Stimulated activated CD4-positive, alpha-beta T cell treated with anti-CD3 and anti-CD28 coated beads, Interleukin-12 subunit alpha, Interleukin-12 subunit beta, amount 100 ng/mL, for 24 hours (primary cell): Measurements from ENCODE around the gene FAR2.
A peak's percentile ranks its signal among the peaks of the same experiment; 100 is the strongest.
"Not testable (repeated sequence)": the region's sequence is repeated elsewhere in the genome, so short reads cannot be mapped to it uniquely, and the experiment has no call there.

Experiments used
- DNase-seq, 2 experiments: peaks; one replicate each; pipeline ENCODE4 v3.0.0-alpha.2; 2020; ENCODE audit warnings: low read depth in 2 of 2

Gene FAR2

GRCh38 chr12:29148911-29149690 lies at the start of gene FAR2:
Gene FAR2 (plus strand): TSS chr12:29149278. CDS start chr12:29270450, 121,172 bp downstream.
- DNase-seq, result peak in 1 of 2 experiments; percentile 45

GRCh38 chr12:29102741-29103140 lies 46.3 kb upstream of the FAR2 start:
- no peak for DNase-seq

- DNase-seq, result peak in 1 of 2 experiments; percentile 8
Measured at GRCh38 chr12:29103539-29103974, 45.5 kb upstream of the FAR2 start.

GRCh38 chr12:29104516-29104915 lies 44.6 kb upstream of the FAR2 start:
- DNase-seq, result no peak

- no peak for DNase-seq
Measured at GRCh38 chr12:29110506-29111442, 38.3 kb upstream of the FAR2 start.

- DNase-seq, result no peak
Measured at GRCh38 chr12:29113101-29113500, 36.0 kb upstream of the FAR2 start.

GRCh38 chr12:29116414-29116813 lies 32.7 kb upstream of the FAR2 start:
- no peak for DNase-seq

GRCh38 chr12:29131539-29131938 lies 17.5 kb upstream of the FAR2 start:
- DNase-seq, result no peak

- no peak for DNase-seq
Measured at GRCh38 chr12:29132316-29132715, 16.8 kb upstream of the FAR2 start.

- no peak for DNase-seq
Measured at GRCh38 chr12:29133181-29133580, 15.9 kb upstream of the FAR2 start.

GRCh38 chr12:29133680-29134079 lies 15.4 kb upstream of the FAR2 start:
- DNase-seq, result no peak

GRCh38 chr12:29138256-29138655 lies 10.8 kb upstream of the FAR2 start:
- DNase-seq, result not testable (repeated sequence)

- not testable (repeated sequence) for DNase-seq
Measured at GRCh38 chr12:29138855-29139254, 10.2 kb upstream of the FAR2 start.

GRCh38 chr12:29145372-29146170 lies 3.5 kb upstream of the FAR2 start:
- DNase-seq, result no peak

- DNase-seq, result no peak
Measured at GRCh38 chr12:29146196-29146595, 2.9 kb upstream of the FAR2 start.

- DNase-seq, result no peak
Measured at GRCh38 chr12:29147731-29148595, 1.1 kb upstream of the FAR2 start.

- DNase-seq, result peak in 1 of 2 experiments; percentile 5
Measured at GRCh38 chr12:29148596-29148910, 525 bp upstream of the FAR2 start.

GRCh38 chr12:29149691-29150281 lies 708 bp downstream of the FAR2 start:
- DNase-seq, result peak in 1 of 2 experiments; percentile 16

- no peak for DNase-seq
Measured at GRCh38 chr12:29150462-29150861, 1.4 kb downstream of the FAR2 start.

- DNase-seq, result no peak
Measured at GRCh38 chr12:29152223-29152868, 3.3 kb downstream of the FAR2 start.
